Left renal pelvis (tissue), 4 donors: ENCODE results near the gene FER. TPM values are rescaled to one million over a fixed set of nuclear protein-coding genes. Genes with fewer than 3 reads are reported as not detected.

Experiments used
- DNase-seq, 4 donors: peaks; one replicate each; pipeline ENCODE4 v3.0.0-alpha.2; 2013; ENCODE audit warnings: low read depth in 4 of 4, low spot score in 3 of 4
- polyA plus RNA-seq, 4 donors: library from polyadenylated mRNA; unstranded; fragments of 120-200 nt; gene quantifications; one replicate each; pipeline ENCODE4 v1.2.1, GENCODE V29; 2013; ENCODE audit not compliant: insufficient read length in 4 of 4

The FER gene
- polyA plus RNA-seq, 4 donors: 15.9 to 22.3 (median 17.5) TPM

DNA sequence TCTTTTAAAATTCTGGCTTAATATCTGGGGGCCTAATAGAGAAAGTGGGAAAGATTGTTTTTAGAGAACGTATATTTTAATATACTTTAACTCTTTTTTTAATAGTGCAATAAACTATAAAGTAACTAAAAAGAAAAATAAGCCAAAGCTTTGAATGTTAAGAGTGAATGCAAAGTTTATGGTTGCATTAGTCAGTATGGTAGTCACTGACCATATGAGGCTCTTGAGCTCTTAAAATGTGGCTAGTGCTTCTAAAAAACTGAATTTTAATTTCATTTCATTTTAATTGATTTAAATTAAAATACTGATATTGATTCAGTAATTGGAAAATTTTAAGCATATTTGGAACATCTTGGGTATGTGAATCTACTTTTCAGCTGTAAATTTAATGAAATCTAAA is 351.4 kb downstream of the FER start:
- DNase-seq: no peak

DNA sequence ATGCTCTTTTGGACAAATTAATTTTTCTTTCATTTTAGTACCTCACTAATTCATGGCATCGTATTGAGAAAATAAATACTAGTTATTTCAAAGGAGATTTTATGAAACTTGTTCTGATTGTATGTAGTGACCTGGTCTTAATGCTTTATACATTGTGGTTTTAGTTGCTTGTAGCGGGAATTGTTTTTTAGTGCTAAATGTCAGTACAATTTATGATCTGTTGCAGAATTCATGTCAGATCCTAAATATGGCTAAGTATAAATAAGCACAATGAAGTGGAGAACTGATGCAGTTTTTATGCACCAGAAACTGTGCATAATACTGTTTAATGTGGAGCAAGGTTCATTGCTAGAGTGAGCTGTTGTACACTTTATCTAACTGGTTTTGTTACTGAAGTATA is 353.3 kb downstream of the FER start:
- no peak for DNase-seq

DNA sequence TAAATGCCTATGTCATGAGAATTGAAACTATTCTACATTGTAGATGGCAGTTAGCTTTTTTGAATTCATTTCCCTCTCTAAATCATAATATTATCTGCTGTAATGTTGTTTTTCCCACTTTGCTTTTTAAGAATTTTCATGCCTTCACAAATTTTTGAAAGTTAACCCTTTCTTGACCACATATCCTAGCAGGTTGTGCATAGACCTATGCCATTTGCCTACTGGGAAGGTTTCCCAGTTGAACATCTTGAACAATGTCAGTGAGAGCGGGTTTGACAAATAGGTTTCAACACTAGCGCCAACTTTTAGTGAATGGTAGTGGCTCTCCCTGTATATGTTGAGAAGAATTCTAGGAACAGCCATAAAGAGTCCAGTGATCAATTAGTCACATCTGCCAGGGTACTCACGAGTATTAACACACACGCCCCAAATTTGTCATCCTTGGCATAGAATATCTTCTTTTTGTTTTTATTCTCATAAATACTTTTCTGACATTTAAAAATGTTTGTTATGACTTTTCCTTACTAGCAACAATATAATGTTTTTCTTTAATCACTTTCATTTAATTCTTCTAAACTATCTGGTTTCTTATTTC is 354.5 kb downstream of the FER start:
- no peak for DNase-seq

DNA sequence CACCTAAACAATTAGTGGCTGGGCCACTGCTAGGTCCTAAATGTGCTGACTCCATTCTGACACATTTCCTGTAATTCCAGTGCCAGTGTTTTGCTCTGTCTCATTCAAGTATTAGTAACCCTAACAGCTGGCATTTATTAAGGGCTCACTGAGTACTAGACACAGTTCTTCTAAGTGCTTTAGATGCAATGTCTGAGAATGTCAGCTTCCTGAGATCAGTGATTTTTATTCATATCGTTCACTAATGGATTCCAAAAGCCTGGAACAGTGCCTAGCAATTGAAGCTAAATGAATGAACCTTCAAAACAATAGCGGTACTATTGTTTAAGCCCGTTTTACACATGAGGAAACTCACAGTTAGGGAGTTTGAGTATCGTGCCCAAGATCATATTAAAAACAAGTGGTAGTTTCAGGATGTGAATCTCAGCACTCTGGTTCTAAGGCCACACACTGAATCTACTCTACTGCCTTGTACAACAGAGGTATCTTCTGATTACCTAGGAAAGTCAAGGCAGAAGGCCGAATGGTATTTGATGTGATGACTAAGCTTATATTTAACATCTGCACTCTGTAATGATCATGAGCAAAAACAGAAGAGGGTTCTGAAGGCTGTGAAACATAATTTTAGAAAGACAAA is 358.1 kb downstream of the FER start:
- peak in 1 of 4 donors; percentile 6 for DNase-seq

DNA sequence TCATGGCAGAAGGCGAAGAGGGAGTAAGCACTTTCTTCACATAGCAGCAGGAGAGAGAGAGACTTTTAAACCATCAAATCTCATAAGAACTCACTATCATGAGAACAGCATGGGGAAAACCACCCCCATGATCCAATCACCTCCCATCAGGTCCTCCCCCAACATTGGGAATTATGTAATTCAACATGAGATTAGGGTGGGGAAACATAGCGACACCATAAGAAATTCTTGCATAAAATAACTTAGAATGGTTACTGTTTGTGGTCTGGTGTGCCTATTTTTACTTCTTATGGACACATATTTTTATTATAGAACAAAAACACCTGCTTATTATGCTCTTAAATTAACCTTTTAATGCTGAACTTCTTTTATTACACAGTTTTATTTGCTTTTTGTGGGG is 364.0 kb downstream of the FER start:
- no peak for DNase-seq

DNA sequence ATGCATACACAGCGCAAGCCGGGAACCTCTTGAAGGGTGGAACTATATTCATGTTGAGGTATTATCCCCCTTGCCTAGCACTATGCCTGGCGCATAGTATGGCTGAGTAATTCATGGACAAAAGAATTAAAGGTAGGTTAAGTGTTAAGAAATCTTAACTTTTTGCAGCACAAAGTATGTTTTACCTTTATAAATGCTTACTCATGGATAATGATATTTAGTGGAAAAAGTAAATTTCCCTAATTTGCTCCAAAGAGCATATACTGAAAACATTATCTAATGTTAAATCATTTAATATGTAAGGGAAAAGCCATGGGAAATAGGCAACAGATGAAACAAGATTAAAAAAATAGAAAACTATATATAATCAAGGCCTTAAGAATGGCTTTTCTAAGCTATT is 365.9 kb downstream of the FER start:
- DNase-seq: no peak

DNA sequence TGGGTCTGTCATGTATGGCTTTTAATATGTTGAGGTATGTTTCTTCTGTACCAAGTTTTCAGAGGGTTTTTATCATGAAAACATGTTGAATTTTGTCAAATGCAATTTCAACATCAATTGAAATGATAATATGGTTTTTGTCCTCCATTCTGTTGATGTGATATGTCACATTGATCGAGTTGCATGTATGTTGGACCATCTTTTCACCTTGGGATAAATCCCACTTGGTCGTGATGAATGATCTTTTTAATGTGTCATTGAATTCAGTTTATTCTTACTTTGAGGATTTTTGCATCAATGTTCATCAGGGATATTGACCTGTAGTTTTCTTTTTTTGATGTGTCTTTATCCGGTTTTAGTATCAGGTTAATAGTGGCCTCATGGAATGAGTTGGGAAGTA is 373.5 kb downstream of the FER start:
- DNase-seq: no peak

DNA sequence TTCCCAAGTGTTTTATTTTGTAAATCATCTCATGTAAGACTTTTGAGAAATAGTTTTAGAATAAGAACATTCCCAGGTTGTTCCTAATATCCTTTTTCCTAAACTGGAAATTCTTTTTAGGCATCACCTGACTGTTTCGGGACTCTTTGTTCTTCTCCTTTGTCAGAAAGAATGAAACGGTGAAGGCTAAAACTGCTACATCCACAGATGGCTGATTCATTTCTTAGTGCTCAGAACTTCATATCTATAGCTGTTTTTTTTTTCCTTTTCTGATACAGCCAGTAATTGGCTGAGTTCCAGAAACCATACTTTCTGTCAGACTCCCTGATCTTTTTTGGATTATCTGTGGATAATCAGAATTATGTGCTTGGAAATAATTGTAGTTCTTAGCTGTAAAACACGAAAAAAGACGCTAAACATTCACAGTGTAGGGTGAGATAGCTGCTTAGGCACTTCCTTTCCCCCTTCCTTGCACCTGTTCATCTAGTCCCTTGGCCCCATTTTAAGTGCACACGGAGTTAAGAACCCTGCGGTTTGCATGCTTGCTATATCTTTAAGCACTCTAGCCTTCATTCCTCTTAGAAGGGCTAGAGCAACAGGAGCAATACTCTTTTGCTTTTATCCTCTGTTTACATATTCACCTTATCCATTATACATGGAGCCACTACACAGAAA is 378.2 kb downstream of the FER start:
- DNase-seq: no peak

DNA sequence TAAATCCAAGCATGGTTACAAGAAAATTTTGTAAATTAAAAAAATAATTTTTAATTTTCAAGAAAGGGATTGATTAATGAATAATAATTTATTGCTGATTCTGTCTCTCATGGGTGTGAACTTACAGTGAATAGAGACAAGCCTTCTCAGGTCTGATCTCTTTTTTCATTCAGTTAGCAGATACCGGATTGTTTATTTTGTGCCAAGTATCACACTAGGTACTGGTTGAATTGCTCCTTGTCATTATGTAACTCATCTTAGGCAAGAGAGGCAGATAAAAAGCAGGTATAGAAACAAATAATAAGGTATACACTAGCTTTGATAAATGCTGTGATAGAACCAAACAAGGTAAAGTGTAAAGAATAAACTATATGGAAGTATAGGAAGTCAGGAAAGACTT is 378.8 kb downstream of the FER start:
- DNase-seq: no peak

DNA sequence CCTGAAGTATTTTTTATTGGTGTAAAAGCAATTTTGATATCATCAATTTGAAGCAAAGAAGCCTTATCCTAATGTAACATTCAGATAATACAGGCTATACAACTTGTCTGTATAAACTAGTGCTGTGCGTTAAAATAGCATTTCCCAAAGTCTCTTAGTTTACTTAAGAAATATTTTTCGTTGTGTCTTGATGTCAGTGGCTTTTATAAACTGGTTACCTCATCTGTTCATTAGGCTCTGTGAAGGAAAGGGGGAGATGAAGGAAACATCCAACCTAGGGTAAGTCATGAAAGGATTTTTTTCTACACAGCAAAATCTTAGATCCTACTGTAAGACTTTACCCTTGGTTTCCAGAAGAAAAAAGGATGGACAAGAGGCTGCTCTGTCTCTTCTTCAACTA is 389.2 kb downstream of the FER start:
- DNase-seq: no peak

DNA sequence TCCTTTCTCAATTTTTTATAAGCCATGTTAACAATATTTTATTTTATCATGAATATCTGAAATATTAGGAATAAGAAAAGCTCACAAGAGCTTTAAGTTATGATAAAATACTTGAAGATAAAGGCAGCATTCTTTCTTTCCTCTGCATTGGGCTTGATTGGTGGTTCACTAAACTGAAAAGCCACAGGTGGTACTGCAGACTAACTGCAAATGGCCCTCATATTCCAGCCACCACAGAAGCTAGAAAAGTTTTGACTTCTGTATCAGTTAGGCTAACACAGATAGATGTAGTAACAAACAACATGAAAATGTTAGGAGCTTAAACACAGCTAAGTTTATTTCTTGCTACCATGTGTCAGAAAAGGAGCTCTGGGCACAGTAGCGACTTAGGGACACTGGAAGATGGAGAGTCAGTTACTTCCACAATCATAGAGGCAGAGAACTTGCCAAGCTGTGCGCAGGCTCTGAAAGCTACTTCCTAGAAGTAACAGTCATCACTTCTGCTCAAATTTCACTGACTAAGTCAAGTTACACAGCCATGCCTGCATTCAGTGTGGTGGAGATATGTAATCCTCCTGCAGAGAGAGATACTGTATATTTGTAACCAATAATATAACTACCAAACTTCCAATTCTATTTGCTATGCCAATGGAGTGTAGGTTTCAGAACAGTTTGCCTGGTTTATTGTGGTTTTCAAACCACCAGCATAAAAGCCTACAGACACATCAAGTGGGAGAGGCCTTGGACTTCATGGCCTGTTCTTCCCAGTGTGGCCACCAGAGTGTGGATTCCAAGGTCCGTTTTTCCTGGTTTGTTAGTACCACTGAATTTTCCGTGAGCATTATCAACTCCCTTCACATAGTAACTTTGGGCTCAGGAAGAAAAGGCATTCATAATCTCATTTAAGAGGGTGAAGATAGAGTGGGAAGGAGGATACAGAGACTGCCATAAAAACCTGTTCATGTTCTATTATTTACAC is 393.8 kb downstream of the FER start:
- DNase-seq: no peak

DNA sequence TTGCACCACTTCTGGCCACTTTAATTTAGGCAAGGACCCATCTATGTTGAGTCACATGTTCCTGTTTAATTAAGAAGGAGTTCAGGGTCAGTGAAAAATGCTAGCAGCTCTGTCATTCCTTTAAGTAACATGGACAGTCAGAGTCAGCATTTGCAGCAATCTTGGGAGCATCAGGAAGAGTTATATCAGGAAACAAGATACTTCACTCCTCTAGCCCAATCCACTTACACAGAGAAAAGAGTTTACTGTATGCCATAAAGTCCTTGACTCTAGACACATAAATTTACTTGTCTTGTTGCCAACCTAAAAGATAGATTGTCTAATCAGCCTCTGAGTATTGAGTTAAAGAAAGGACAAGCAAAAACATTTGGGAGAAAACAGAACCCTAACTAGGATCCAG is 395.3 kb downstream of the FER start:
- peak; percentile 12 to 58 (median 26) for DNase-seq

DNA sequence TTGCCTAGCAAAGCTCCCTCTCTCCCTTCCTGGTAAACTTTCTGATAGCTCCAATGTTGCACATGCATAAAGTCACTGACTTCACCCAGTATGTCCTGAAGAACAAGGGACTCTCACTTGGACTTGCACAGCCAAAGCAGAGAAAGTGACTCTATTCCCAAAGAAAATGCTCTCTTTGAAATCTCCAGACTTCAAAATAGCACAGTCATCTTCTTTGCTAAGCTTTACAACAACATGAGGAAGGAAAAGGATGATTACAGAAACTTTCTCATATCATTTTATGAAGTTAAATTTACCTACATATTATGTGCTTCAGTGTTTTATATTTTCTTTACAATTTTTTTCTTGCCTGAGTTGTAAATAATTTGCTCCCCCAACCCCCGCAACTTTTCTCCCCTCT is 397.4 kb downstream of the FER start:
- DNase-seq: no peak

DNA sequence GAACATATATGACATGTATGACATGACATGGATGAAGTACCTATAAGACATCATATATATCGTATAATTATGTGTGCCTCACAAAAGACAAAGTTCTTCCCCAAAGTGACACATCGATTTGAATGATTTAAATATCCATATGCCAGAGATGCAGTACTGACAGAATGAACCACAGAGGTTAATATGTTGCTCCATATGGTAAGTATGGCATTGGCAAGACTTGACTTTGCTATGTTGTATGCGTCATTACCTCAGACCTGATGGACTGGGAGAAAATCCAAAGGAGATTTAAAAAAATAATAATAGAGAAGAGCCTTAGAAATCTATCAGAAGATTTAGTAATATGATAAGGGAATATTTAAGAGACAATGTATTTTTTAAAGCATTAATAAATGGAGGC is 398.9 kb downstream of the FER start:
- DNase-seq: no peak

DNA sequence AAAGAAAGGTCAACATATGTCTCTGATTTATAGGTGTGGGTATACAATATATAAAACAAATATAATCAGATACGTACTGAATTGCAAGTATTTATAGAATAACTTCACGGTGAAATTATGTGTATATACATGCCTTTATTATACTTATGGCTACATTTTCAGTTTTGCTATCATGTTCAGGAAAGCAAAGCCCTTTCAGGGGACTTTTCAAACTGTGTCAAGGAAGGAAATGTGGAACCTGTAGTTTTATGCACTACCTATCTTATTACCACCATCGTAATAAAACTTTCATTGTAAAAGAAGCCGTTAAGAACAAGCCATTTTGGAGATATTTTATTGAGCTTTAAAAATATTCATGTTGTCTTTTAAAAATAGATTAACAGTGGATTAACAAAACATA is 404.9 kb downstream of the FER start:
- no peak for DNase-seq

DNA sequence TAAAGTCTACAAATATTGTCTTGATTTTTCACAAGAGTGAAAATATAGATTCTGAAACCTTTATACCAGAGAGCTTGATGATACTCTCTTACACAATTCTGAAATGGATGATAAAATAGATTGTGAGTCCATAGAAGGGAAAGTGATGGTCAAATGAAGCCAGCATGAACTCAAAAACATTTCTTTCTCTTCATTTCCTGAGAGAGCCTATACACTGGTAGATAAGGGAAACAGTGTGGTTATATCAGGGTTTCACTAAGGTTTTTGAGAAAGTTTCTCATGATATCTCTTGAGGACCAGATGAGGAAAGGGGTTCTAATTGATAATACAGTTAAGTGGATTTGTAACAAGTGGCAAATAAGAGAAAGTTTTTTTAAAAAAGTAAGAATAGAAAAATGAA is 407.9 kb downstream of the FER start:
- no peak for DNase-seq

DNA sequence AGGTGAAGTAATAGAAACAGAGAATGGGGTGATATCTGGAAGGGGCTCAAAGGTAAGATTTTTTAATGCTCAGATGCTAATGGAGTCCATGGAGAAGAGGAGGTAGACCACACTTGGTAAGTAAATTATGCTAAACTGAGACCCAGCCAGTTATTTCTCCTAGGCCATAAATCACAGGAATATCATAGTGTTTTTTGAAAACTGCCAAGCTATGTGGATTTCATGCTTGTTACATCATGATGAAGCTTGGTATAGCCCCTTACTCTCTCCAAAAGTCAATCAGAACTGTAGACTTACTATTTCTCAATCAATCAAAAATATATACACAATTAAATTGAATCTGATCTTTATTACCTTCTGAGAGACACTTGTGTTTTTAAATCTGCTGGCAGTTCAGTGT is 409.2 kb downstream of the FER start:
- no peak for DNase-seq

DNA sequence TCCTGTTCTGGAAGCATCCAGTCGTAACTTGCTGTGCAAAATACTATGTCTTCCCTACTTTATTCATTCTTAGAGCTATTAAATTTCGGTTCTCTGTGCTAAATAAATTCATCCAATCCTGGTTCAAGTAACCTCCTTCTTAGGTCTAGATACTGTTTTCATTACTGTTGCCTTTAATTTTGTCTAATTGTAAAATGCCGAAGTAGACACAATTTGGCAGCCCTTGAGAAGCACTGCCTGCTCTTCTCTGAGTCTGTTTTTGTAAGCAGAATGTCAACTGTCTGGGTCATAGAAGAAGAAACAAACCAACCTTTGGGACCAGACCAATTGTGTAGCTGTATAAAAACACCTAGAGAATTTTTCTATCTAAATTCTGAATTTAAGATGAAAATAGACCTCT is 412.8 kb downstream of the FER start:
- no peak for DNase-seq

DNA sequence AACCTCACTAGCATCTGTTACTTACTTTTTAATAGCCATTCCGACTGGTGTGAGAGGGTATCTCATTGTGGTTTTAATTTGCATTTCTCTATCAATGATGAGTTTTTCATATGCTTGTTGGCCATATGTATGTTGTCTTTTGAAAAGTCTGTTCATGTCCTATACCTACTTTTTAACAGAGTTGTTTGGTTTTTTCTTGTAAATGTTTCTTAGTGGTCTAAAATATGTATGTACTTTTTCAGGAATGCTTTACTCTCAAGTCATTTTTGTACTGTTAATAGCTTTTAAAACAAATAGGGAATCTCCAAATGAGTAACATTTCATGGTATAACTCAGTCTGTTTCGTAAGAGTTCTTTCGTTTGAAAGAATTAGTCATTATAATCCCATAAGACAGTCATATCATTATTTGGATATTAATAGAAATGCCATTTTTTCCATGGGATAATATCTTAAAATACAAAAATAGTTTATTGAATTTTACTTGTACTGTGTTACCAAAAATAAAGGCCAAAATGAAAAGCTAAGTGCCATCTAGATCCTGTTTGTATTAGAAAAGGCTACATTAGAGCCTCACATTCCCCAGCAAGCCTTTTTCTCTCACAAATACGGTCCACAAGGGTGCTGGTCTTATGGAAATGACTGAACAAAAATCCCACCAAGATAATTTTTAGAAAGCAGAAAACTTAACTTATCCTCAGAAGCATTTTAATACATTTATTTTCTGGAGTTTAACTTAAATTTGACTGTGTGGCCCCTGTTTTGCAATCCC is 414.4 kb downstream of the FER start:
- no peak for DNase-seq

DNA sequence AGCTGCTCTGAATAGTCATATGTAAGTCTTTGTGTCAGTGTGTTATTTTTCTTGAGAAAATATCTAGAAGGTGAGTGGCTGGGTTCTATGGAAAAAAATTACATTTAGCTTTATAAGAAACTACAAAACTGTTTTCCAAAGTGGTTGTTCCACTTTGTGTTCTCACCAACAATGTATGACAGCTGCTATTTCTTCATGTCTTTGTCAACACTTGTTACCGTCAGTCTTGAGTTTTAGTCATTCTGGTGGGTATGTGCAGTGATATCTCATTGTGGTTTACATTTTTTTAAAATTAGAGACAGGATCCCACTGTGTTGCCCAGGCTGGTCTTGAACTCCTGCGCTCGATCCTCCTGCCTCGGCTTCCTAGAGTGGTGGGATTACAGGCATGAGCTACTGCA is 415.6 kb downstream of the FER start:
- DNase-seq: no peak
